Heart right ventricle (tissue), 16 donors: ENCODE measurements around the gene SLC35F1. TPM values are rescaled to one million over a fixed set of nuclear protein-coding genes. Genes with fewer than 3 reads are reported as not detected.
A peak's percentile ranks its signal among the peaks of the same experiment; 100 is the strongest.

Source experiments
- ATAC-seq, 8 donors: fragments of 200-7000 bp; cut with Tn5 transposase; one replicate each; pipeline ENCODE4 v1.9.1; 2020; ENCODE audit warnings: mild to moderate bottlenecking in 8 of 8, moderate library complexity in 8 of 8, moderate number of reproducible peaks in 1 of 8
- DNase-seq, 2 donors: peaks; one replicate each; pipeline ENCODE4 v3.0.0-alpha.2; 2020
- H3K27ac ChIP-seq, 10 donors: fragments of 200-600 bp; sonication (generic) in 2 of 10; one replicate each; pipeline versions ENCODE4 v1.5.0 to v1.8.0; 2020 to 2022; ENCODE audit warnings: mild to moderate bottlenecking in 3 of 10
- H3K27me3 ChIP-seq, 7 donors: fragments of 200-600 bp; one replicate each; pipeline ENCODE4 v1.8.0; 2021 to 2022; ENCODE audit warnings: mild to moderate bottlenecking in 2 of 7
- H3K36me3 ChIP-seq, 9 donors: fragments of 200-600 bp; sonication (generic) in 1 of 9; one replicate each; pipeline versions ENCODE4 v1.5.0 to v1.8.0; 2020 to 2022; ENCODE audit warnings: mild to moderate bottlenecking in 2 of 9
- H3K4me1 ChIP-seq, 9 donors: fragments of 200-600 bp; sonication (generic) in 1 of 9; one replicate each; pipeline versions ENCODE4 v1.5.0 to v1.8.0; 2020 to 2022; ENCODE audit warnings: mild to moderate bottlenecking in 4 of 9
- H3K4me3 ChIP-seq, 10 donors: fragments of 200-600 bp; sonication (generic) in 2 of 10; one replicate each; pipeline versions ENCODE4 v1.5.0 to v1.8.0; 2020 to 2022; ENCODE audit warnings: mild to moderate bottlenecking in 7 of 10, moderate library complexity in 2 of 10
- H3K9me3 ChIP-seq, 11 donors: fragments of 200-600 bp in 10 of 11; sonication (generic) in 2 of 11; one replicate each; pipeline versions ENCODE4 v1.5.0 to v1.8.0; 2013 to 2022; ENCODE audit warnings: mild to moderate bottlenecking in 2 of 11, control low read depth in 1 of 11, moderate library complexity in 1 of 11
- WGBS, 2 donors: extraction: QIAGEN DNeasy Blood & Tissue Kit; methylation state at CpG; one replicate each; pipeline ENCODE4 v1.1.7; 2013; ENCODE audit warnings: inconsistent platforms in 1 of 2; 5-methylcytosine and 5-hydroxymethylcytosine counted together
- intact Hi-C, 10 donors: fragments of 100-400 bp; cut with DNase I; formaldehyde crosslinking; loops; one replicate each; pipeline versions ENCODE4 v1.11.1 to v1.14.2; 2022
- polyA plus RNA-seq, 2 donors: library from polyadenylated mRNA; stranded (reverse); fragments of 200-250 nt; gene quantifications; one replicate each; pipeline ENCODE4 v1.2.3, GENCODE V29; 2013
- total RNA-seq, 10 donors: library from RNA; stranded (reverse); fragmentation: NEBNext Ultra II Directional in 3 of 10; extraction: Animal tissue kit (Norgen Biotek cat#: 25700) in 3 of 10; gene quantifications; one replicate each; pipeline versions ENCODE4 v1.2.1 to v1.2.4, GENCODE V29; 2021 to 2023
- TF ChIP-seq, protein P1 (sequence below), 9 donors: fragments of 200-600 bp; sonication (generic) in 2 of 9; IDR thresholded peaks; one replicate each; pipeline versions ENCODE4 v1.5.0 to v1.8.0; 2021 to 2022; ENCODE audit warnings: antibody characterized with exemption in 9 of 9, mild to moderate bottlenecking in 5 of 9, moderate library complexity in 1 of 9
- donor health status: Arrhythmogenic right ventricular cardiomyopathy.
- donor health status: ischemic (EF 13 %, LVEDD 7.1; RV severe dilation, severe dysfunction).
- donor health status: healthy with polysubstance abuse.
- donor health status: DM: no; HTN: yes; CAD: no.
- donor health status: DM: no; HTN: no; CAD: no.
- donor health status: ischemic (EF 25% LVEDD 6.9; RV normal size, moderate dysfunction).
- donor health status: ischemic (EF 25% LVEDD 5.7; RV mildly dilated, moderate dysfunction).
- donor health status: healthy.
- donor health status: DM: yes; HTN: yes; CAD: no.
- donor health status: Ischemic cardiomyopathy.
- donor health status: ischemic (EF 35%, LVEDD 5.7; RV mildly dilated, moderate dysfunction).
- donor health status: nonischemic (EF 11% LVEDD 7.7; RV severe dilation, severe dysfunction).
- donor health status: DM: yes; HTN: yes; CAD: no.
- donor health status: PGD.
- donor health status: ischemic (EF 29% LVEDD 5.4; RV normal size, mild dysfunction).
- donor health status: nonischemic (EF 23%, LVEDD 6.1; RV moderate dilation, normal function).

SLC35F1 gene
- total and polyA plus RNA-seq, 12 donors: 0.75 to 17.7 (median 6.3) TPM

DNA sequence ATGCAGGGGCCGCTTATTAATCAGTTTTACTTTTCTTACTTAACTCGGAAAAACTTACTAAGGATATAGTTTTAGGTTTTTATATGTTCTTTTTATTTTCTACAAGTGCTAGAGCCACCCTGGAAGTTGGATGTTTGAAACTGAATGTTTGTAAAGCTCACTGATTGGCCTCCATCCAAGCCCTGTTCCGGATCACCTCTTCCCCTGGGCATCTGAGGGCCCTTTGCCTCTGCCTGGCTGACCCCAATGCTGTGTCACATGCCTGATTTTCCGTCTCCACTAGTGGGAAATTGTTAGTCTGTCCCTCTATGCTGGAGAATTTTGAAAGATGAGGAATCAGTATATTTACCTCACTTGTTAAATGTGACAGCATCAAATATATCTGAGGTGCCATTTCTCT is 79.3 kb downstream of the SLC35F1 start:
- H3K27me3 ChIP-seq: no peaks in the 10 kb centered on the region
- WGBS, 2 donors: 58 to 61% methylated on average over 4 of the region's 4 CpGs
- H3K27ac ChIP-seq: no peak overlapping the region
- H3K36me3 ChIP-seq: no peaks in the 10 kb centered on the region
- H3K4me3 ChIP-seq: no peak overlapping the region
- TF ChIP-seq, protein P1, sequence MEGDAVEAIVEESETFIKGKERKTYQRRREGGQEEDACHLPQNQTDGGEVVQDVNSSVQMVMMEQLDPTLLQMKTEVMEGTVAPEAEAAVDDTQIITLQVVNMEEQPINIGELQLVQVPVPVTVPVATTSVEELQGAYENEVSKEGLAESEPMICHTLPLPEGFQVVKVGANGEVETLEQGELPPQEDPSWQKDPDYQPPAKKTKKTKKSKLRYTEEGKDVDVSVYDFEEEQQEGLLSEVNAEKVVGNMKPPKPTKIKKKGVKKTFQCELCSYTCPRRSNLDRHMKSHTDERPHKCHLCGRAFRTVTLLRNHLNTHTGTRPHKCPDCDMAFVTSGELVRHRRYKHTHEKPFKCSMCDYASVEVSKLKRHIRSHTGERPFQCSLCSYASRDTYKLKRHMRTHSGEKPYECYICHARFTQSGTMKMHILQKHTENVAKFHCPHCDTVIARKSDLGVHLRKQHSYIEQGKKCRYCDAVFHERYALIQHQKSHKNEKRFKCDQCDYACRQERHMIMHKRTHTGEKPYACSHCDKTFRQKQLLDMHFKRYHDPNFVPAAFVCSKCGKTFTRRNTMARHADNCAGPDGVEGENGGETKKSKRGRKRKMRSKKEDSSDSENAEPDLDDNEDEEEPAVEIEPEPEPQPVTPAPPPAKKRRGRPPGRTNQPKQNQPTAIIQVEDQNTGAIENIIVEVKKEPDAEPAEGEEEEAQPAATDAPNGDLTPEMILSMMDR (IDR thresholded peaks at IDR 0.05): no peak
- intact Hi-C loops: no loop called here
- H3K4me1 ChIP-seq: no peaks in the 10 kb centered on the region
- DNase-seq (no peak), ATAC-seq (no peak)
- no peaks in the 10 kb centered on the region for H3K9me3 ChIP-seq

DNA sequence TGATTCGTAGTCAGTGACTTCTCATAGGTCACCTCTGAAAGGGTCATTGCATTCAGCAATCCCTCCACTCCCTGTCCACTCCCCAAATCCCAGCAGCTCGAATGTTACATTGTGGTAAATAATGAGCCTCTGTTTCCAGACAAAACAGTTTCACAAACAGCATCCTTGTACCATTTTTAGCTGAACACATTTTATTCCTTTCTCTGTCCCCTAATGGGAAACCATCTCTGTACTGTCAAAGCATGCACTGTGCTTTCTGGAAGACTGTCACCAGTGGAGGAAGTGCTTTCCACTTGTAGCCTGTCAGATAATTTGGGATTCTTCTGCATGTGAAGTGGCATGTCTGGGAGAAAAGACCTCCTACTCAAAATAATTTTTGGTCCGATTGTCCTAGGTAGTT is 82.0 kb downstream of the SLC35F1 start:
- peaks cover 0 to 3% (median 0%) of the 10 kb centered on the region in 7 donors for H3K27me3 ChIP-seq
- WGBS, 2 donors: 70 to 79% methylated on average over 3 of the region's 3 CpGs
- TF ChIP-seq, protein P1 (IDR thresholded peaks at IDR 0.05): no peak
- no peaks in the 10 kb centered on the region for H3K9me3 ChIP-seq
- no peak overlapping the region for H3K27ac ChIP-seq
- H3K4me3 ChIP-seq: no peak overlapping the region
- no peaks in the 10 kb centered on the region for H3K4me1 ChIP-seq
- no peak for ATAC-seq
- intact Hi-C loops: no loop called here
- H3K36me3 ChIP-seq: no peaks in the 10 kb centered on the region
- no peak for DNase-seq

DNA sequence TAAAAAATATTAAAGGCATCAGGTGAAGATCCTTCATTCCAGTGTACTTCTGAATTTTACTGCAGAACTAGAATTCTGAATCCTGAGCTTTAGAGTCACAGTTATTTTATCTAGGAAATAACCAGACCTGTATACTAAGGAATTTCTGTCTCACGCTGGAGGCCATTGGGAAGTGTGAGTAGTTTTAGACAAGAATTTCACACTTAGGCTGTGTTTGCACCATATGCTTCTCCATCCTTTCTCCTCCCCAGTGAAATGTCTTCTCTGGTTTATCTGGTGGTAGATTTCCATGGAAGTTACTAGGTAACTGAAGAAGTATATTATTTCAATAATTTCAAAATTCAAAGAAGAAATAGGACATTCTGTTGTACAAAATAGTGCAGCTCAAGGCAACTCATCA is 83.1 kb downstream of the SLC35F1 start:
- ATAC-seq (no peak), DNase-seq (no peak)
- Histone ChIP-seq H3K27ac (no peak overlapping the region), H3K36me3 (no peaks in the 10 kb centered on the region), H3K4me1 (no peaks in the 10 kb centered on the region), H3K9me3 (no peaks in the 10 kb centered on the region), H3K27me3 (peaks cover 0 to 4% (median 0%) of the 10 kb centered on the region in 7 donors), H3K4me3 (no peak overlapping the region)
- intact Hi-C loops: no loop called here
- TF ChIP-seq, protein P1 (IDR thresholded peaks at IDR 0.05): no peak
- WGBS, 2 donors: 49 to 54% methylated on average over 1 of the region's 1 CpG

DNA sequence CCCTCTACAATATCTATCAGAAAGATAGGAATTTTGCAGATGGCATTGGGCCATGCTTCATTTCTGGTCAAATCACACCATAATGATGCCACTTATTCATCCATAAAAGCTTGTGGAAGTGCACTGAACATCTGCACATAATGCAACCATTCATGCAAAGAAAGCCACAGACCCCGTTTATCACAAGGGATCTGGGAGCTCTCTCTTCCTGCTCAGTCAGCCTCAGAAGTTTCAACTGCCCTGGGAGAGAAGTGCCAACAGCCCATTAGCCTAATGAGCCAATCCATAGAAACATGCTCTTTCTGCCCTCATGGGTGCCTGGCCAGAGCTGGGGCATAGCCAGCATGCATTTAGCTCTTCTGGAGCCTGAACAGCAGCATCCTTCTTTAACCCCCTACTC is 85.8 kb downstream of the SLC35F1 start:
- peak in 1 of 8 donors; percentile 16 for ATAC-seq
- H3K4me1 ChIP-seq: no peaks in the 10 kb centered on the region
- DNase-seq: no peak
- H3K27ac ChIP-seq: no peak overlapping the region
- no peak overlapping the region for H3K4me3 ChIP-seq
- TF ChIP-seq, protein P1 (IDR thresholded peaks at IDR 0.05): no peak
- 59 to 63% methylated on average over 1 of the region's 1 CpG for WGBS, 2 donors
- no peaks in the 10 kb centered on the region for H3K9me3 ChIP-seq
- H3K27me3 ChIP-seq: peaks cover 0 to 4% (median 0%) of the 10 kb centered on the region in 7 donors
- H3K36me3 ChIP-seq: no peaks in the 10 kb centered on the region
- intact Hi-C loops: no loop called here
